HG03066 (cell line): ENCODE data around the gene DDIT3.

Source experiments
- ATAC-seq: cut with Tn5 transposase; IDR thresholded peaks from one replicate; pipeline ENCODE4 v1.9.1; 2021; ENCODE audit warnings: low read depth; ENCODE audit not compliant: unreplicated experiment

Gene DDIT3

DNA sequence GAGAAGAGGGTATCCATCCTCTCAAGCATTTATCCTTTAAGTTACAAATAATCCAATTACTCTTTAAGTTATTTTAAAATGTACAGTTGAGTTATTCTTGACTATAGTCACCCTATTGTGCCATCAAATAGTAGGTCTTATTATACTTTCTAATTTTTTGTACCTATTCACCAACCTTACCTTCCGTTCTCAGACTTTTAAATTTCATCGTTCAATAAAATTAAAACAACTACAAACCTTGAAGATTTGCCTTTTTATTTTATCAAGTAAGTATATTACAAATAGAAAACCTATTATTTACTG is 27.6 kb upstream of the DDIT3 start:
- ATAC-seq, result no peak

DNA sequence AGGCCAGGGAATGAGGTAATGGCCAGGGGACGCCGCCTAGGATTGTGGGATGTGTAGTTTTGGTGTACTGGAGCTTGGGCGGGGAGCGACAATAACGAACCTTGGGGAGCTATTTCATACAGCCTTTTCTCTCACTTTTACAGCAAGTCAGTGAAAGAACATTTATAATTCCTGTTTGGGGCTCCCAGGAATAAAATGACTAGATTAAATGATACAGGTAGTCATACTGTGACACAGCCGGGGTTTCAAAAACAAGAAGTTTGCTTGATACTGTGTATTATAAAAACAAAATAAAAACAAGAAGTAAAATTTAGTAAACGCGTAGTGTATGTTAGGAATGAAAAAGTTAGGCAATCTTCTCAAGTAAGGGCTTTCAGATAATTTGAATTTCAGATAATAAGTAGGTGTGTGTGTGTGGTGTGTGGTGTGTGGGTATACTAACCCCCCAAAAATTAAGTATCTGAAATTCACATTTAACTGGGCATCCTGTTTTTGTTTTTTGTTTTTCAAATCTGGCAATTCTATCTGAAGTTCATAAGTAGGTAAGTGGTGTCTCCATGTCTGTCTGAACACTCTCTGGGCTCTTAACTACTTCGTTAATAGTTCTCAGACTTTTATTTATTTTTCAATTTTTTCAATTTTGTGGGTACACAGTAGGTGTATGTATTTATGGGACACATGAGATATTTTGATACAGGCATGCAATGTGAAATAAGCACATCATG is 27.1 kb upstream of the DDIT3 start:
- ATAC-seq, result no peak

- peak; percentile 99 for ATAC-seq
These were observed 26.3 kb upstream of the DDIT3 start, which contains the start of gene DCTN2 for GRCh38 chr12:57546438-57547287. Gene DCTN2 (minus strand): TSS chr12:57547192. CDS start chr12:57547063, 129 bp downstream.

GRCh38 chr12:57545809-57546437 is 25.6 kb upstream of the DDIT3 start:
- no peak for ATAC-seq

DNA sequence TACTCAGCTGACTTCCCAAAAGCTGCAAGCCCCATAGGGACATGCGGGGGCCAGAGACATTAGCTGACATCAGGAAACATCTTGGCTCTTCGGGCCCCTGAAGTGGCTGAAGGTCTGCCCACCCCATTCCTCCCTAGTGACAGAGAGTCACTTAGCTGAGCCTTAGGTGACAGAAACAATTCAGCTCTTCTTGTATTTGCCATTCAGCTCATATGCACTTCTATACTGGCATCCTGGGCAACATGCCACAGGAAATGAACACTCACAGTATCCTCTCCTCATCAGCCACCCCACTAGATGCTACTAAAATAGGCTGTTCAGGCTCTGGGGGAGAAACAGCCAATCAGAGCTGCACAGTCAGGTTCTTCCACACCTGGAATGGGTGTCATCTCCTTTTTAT is 23.3 kb upstream of the DDIT3 start:
- ATAC-seq, result no peak

DNA sequence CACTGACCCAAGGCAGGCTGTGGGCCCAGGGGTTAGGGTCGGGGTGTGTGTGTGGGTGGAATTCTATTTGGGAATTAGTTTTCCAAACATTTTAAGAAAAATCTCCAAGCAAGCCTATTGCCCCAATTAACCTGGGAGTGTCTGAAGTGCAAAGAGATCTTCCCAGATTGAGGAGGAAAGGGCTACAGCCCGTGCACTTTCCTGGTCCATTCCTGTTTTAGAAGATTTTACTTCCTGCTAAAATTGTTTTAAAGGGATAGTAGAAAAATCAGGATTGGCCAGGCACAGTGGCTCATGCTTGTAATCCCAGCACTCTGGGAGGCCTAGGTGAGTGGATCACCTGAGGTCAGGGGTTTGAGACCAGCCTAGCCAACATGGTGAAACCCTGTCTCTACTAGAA is 21.4 kb upstream of the DDIT3 start:
- ATAC-seq, result no peak

- no peak for ATAC-seq
These were observed 20.7 kb upstream of the DDIT3 start for GRCh38 chr12:57541001-57541400.

GRCh38 chr12:57539134-57539768 is 18.9 kb upstream of the DDIT3 start:
- no peak for ATAC-seq

- ATAC-seq, result no peak
These were observed 16.3 kb upstream of the DDIT3 start for GRCh38 chr12:57536597-57536942.

DNA sequence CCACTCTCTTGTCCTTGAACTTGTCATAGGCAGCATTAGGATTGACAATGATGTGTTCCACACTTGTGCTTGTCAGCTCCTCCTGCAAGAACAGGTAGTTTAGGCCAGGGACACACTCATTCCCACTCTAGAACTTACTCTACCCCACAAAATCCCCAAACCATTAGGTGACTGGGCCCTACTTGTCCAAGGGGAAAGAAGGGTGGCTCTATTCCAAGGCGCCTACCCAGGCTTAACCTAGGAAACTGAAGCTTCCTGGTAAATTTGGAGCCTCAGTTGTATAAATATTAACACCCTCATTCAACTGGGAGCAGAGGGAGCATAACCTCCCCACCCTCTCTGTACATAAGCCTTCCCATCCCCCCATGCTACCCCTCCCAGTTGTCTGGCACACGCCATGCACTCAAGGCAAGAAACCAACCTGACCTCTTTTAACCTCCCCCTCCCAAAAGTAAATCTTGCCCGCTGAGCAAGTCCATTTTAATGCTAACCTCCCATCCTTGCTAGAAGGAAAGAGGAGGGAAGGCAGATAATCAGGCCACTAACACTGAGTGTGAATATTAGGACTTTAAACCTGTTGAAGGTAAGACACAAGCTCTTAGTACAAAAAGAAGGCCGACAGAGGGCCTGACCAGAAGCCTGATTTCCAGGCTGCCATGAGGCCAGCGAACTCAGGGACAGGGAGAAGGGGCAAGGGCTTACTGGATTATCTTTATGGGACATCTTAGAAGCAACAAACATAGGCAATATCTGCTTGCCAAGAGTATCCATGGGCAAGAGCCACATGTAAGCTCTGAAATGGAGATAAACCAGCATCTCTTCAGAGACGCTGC is 15.7 kb upstream of the DDIT3 start:
- no peak for ATAC-seq

DNA sequence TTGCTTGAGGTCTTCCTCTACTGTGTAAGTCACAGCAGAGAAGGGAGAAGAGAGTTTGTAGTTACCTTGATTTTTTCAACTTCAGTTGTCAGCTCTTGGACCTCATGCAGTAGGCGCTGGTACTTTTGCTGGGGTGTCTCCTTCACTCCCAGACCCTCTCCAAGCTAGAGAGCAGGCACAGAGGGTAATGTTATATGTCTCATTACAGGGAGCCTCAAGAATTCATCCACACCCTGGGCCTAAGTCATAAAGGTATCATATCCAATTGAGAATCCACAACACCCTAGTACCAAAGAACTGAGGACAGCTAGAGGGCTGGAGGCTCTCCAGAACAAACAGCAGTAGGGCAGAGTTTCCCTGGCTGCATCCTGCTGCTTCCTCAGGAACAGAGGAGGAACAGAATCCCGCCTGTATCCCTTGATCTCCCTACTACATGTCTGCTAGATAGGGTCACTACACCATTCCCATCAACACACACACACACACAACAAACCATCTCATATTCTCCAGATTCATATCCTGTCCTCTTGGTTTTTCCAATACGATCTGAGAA is 14.8 kb upstream of the DDIT3 start:
- ATAC-seq, result no peak

GRCh38 chr12:57534250-57534649 is 13.9 kb upstream of the DDIT3 start:
- ATAC-seq, result no peak

DNA sequence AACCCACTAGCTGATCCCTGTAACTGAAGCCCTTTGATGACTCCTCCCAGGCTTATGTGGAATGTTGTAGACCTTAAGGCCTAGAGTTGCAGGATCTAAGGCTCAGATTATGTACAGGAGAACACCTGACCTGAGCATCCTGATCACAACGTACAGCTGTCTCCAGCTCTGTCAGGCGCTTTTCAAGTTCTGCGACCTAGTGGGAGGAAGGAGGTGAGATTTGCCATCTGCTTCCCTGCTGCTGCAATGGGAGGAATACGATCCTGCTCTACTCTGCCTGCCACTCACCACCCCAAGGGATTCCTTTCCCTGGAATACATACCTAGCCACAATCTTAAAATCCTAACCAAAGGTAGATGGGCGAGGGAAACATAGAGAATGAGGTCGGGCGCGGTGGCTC is 12.8 kb upstream of the DDIT3 start:
- no peak for ATAC-seq

DNA sequence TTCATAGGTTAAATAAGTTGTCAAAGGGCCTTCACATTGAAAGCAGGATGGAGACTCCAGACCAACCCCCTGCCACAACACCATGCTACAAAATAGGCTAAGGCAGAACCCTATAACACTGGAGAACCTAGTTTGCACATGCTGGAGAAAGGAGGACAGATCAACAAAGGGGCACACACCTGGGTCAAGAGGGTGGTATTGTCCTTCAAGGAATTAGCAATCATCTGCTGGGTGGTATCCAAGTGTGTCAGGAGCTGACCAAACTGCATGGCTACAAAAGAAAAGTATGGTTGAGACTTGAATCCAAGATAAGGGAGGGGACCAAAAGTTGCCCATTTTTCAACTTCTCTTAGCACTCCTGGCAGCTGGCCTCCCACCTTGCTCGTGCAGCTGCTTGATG is 11.5 kb upstream of the DDIT3 start:
- ATAC-seq, result no peak

- no peak for ATAC-seq
These were observed 10.3 kb upstream of the DDIT3 start for GRCh38 chr12:57530396-57531142.

DNA sequence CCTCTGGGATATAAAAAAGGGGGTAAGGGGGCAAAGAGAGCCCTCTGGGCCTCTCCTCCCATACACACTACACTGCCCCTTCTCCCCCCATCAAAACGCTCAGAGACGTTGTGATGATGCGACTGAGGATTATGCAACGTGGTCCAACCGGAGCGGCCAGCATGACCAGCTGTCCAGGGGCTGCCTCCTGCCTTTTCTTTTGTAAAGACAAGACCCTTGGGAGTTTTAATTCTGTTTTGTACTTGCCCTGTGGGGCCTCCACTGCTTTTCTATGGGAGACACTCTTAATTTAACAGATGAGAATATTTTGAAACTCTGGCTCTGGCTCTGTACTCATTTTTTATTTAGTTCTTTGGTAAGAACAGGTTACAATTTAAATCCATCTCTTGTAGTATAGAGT is 9.5 kb upstream of the DDIT3 start:
- no peak for ATAC-seq

DNA sequence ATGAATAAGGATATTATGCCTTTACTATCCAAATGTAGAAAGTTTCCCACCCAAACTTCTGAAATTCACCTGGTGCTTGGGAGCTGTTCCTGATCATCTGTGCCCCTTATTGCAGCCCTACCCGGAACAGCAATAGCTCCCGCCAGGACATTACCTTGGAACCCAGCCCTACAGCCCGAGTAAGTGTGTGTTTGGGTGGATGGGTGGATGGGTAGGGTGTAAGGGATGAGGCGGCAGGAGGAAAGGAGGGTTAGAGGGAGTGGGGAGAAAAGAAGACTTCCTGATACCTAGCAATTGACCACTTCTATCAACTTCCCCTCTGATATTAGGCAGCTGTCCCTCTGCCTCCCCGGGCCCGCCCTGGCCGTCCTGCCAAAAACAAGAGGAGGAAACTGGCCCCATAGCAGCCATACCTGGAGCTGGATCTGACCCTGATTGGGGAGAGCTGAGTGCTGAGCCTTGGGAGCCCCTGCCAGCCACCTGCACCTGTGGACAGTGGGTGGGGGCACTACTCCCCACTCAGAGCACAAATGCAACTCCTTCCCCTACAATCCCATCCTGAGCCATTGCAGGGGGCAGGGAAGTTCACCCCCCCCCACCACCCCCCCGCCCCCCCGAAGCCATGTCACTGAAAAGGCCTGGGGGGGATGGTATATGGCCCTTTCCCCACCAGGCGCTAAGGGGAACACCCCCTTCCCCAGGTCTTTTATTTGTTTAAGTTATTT is 8.7 kb upstream of the DDIT3 start:
- no peak for ATAC-seq

- no peak for ATAC-seq
These were observed 7.9 kb upstream of the DDIT3 start for GRCh38 chr12:57528176-57528575.

GRCh38 chr12:57527184-57527583 is 6.9 kb upstream of the DDIT3 start:
- ATAC-seq, result no peak
